ENCODE data around the gene OR11H12.
"Not testable (repeated sequence)": the region's sequence is repeated elsewhere in the genome, so short reads cannot be mapped to it uniquely, and the experiment has no call there.

OR11H12 gene

GRCh38 chr14:18600817-18601216 lies at the start of gene OR11H12:
Gene OR11H12, plus strand, starts transcription at chr14:18601117. Its CDS starts 0 bp downstream, at chr14:18601117.
- DNase-seq = not testable (repeated sequence)

GRCh38 chr14:18582908-18583307 lies 18.0 kb upstream of the OR11H12 start:
- DNase-seq = not testable (repeated sequence)

DNA sequence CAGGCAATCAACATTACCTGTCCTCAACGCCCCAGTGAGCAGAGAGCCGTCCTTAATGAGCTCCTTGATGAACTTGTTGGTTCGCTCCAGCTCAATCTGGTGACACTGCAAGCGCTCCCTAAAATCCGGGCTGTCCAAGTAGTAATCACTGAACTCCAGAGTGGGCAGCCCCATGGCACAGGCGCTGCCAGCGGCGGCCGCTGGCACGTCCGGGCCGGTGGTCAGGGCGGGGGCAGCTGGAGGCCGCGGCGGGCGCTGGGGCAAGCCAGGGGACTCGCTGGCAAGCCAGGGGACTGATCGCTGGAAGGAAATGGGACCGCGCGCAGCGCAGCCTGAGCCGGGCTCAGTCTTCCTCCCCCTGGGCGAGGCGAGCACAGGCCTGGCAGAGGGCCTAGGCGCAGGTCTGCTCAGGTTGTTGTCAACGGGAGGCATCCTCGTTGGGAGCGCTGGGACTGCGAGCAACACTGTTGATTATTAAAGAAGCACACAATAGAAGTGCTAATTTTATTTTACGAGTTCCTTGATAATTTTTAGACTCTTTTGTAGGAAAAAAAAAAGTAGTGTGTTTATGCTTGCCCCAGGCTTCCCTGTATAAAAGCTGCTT lies 25.8 kb downstream of the OR11H12 start:
- DNase-seq = not testable (repeated sequence)

GRCh38 chr14:18636066-18636465 lies 35.1 kb downstream of the OR11H12 start:
- DNase-seq = not testable (repeated sequence)

DNA sequence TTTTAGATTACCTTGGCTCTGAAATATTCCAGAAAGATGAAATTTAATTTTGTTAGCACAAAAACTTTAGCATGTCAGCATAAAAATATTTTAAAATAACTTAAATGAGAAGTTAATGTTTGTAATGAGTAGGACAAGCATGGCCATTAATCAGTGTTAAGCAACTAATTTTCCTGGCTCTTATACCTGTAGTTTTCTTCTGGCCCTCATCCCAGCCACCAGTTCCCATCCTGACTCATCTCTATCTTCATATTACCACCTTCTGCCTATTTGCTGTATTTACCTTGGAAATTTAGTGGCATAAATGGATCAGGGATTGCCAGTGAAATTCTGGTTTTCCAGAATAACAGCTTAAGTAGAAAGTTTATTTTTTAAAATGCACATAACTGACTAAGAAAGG lies 37.1 kb downstream of the OR11H12 start:
- DNase-seq = not testable (repeated sequence)

GRCh38 chr14:18638785-18639184 lies 37.9 kb downstream of the OR11H12 start:
- not testable (repeated sequence) for DNase-seq

DNA sequence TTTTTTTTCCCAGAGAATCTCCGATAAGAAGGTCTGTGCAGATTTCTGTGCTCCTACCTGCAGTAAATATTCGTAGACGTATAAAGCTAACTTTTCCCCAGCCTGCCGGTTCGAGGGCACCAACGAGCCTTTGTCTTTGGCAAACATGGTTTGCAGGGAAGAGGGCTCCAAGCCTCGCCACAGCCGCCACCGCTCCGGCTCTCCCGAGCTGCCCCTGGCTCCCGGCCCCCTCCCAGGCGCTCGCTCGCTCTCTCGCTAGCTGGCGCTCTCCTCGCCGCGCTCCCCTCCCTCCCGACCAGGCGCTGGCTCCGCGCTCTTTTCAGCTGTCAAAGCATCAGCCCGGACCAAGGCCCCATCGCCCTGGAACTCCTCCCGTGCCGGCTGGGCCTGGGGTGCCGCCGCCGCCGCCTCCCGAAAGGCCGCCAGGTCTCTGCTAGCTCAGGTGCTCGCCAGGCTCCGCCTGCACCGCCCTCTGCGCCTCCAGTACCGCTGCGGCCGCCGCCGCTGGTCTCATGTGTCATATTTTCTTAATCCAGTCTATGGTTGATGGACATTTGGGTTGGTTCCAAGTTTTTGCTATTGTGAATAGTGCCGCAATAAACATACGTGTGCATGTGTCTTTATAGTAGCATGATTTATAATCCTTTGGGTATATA lies 45.3 kb downstream of the OR11H12 start:
- not testable (repeated sequence) for DNase-seq
